GM12892 (cell line): ENCODE results near the gene CD247.

Experiments used
- POLR2A ChIP-seq: IDR thresholded peaks from 2 replicates; pipeline ENCODE4 v1.6.1; 2011; ENCODE audit warnings: low read depth, low read length, control low read depth
- POLR2AphosphoS5 ChIP-seq: IDR thresholded peaks from 2 replicates; pipeline ENCODE4 v1.6.1; 2011; ENCODE audit warnings: low read depth, low read length, control low read depth
- TAF1 ChIP-seq: IDR thresholded peaks from 2 replicates; pipeline ENCODE4 v1.6.1; 2011; ENCODE audit warnings: low read depth, mild to moderate bottlenecking, control low read depth, low read length, borderline replicate concordance

GRCh38 chr1:167440776-167441175, 77.6 kb downstream of the CD247 start:
- TF ChIP-seq POLR2A (no peak), TAF1 (no peak), POLR2AphosphoS5 (no peak)
